GM12873 (cell line): ENCODE data around the gene MED20.

Experiments
- CTCF ChIP-seq: IDR thresholded peaks from 2 replicates; pipeline ENCODE4 v1.5.1; 2012; ENCODE audit warnings: low read depth, mild to moderate bottlenecking, moderate library complexity, low read length, control low read depth; ENCODE audit not compliant: insufficient read depth; ENCODE audit errors: missing control alignments

Gene MED20

GRCh38 chr6:41881506-41881905 lies 39.4 kb downstream of the MED20 start:
- TF ChIP-seq CTCF = no peak

- TF ChIP-seq CTCF = no peak
Measured at GRCh38 chr6:41878961-41879405, 42.0 kb downstream of the MED20 start.

GRCh38 chr6:41878246-41878645 lies 42.7 kb downstream of the MED20 start:
- no peak for TF ChIP-seq CTCF

- TF ChIP-seq CTCF = no peak
Measured at GRCh38 chr6:41877051-41877680, 43.8 kb downstream of the MED20 start.

GRCh38 chr6:41874741-41875140 lies 46.2 kb downstream of the MED20 start:
- TF ChIP-seq CTCF = no peak

- no peak for TF ChIP-seq CTCF
Measured at GRCh38 chr6:41872147-41872546, 48.8 kb downstream of the MED20 start.

GRCh38 chr6:41871691-41872090 lies 49.2 kb downstream of the MED20 start:
- TF ChIP-seq CTCF = no peak

GRCh38 chr6:41859356-41859755 lies 61.6 kb downstream of the MED20 start:
- no peak for TF ChIP-seq CTCF
